Measurements from ENCODE around the gene MTSS2. TPM values are rescaled to one million over a fixed set of nuclear protein-coding genes. Genes with fewer than 3 reads are reported as not detected.

The MTSS2 gene
- total and polyA plus RNA-seq, 2 of the 8 experiments (the other 6 are each of a cell fraction or from before 2014, with no cell fraction given), result 23.3 to 36.7 TPM

DNA sequence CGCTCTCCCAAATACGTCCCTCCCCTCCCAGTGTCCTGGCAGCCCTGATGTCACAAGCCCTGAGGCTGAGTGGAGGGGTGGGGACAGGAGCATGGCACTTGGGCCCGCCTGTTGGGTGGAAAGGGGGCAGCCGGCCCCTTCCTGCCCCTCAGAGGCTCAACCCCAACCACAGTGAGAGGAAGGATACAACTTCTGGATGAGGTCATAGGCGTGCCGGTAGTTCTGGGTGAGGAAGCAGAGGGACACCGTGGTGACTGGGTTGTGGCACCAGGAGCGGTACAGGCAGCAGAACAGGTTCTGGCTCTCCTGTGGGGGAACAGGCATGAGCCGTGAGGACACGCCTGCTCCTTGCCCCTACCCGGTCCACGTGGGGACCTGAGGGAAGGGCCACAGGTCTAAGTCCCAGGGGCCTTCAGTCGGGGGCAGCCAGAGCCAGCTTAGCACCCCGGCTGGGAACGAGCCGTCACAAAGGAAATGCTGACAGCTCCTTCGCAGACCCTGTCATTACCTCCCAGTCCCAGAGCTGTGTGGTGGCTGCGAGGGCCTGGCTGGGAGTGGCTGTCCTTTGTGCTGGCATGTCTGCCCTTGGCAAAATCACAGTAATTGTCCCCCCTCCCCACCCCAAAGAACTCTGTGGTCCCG, 11.2 kb upstream of the MTSS2 start:
- Histone ChIP-seq H3K27me3 (replicated peaks in 1 of 4; ENCODE audit: control insufficient read depth in 3 of 4, extremely low read depth in 1 of 4, insufficient read depth in 3 of 4, low read length in 3 of 4) (no peaks in the 10 kb centered on the region), H3K14ac (ENCODE audit: insufficient read length) (no peak overlapping the region), H3K9me3 (ENCODE audit: insufficient read depth in 2 of 2, low read depth in 1 of 2, low read length in 1 of 2) (no peaks in the 10 kb centered on the region), H3K4me3 (ENCODE audit: extremely low read depth in 1 of 4, insufficient read depth in 2 of 4, low read depth in 3 of 4, low read length in 4 of 4) (no peak overlapping the region), H3K4me1 (replicated peaks in 1 of 4; ENCODE audit: control insufficient read depth in 3 of 4, insufficient read depth in 4 of 4, low read length in 3 of 4) (peaks cover 5 to 27% (median 22%) of the 10 kb centered on the region in 4 experiments), H3K79me1 (ENCODE audit: low read depth, low read length) (no peaks in the 10 kb centered on the region; the same call in 1 of the 2 replicates), H3K36me3 (ENCODE audit: control insufficient read depth in 2 of 4, insufficient read depth in 4 of 4, low read length in 3 of 4) (no peaks in the 10 kb centered on the region), H3K4ac (replicated peaks; ENCODE audit: insufficient read length, low read depth, low read length) (no peak overlapping the region), H4K8ac (ENCODE audit: extremely low read depth, insufficient read depth, low read length) (no peak overlapping the region; the same call in none of the 2 replicates), H3K23ac (ENCODE audit: insufficient read length) (no peak overlapping the region), H2BK5ac (ENCODE audit: low read depth, low read length) (peak overlapping the region; percentile 75; the same call in 1 of the 2 replicates), H3K56ac (replicated peaks; ENCODE audit: insufficient read length, low read depth, low read length) (no peak overlapping the region), H2BK15ac (ENCODE audit: low read length) (0 out of 2 replicates have a peak overlapping the region, but pooled peaks have one; percentile 61), H4K5ac (ENCODE audit: insufficient read length, low read depth, low read length) (no peak overlapping the region), H3K23me2 (ENCODE audit: low read depth, low read length) (no peaks in the 10 kb centered on the region), H2AK5ac (ENCODE audit: low read depth, low read length) (peak overlapping the region; percentile 16; the same call in 1 of the 2 replicates), H3K9ac (replicated peaks in 1 of 4; ENCODE audit: extremely low read depth in 1 of 4, low read depth in 3 of 4, low read length in 3 of 4) (no peak overlapping the region), H3K4me2 (ENCODE audit: insufficient read depth in 1 of 2, low read depth in 2 of 2, low read length in 2 of 2) (no peak overlapping the region), H2AFZ (ENCODE audit: low read length) (no peak overlapping the region), H2BK12ac (ENCODE audit: low read depth, low read length) (no peak overlapping the region), H3K18ac (ENCODE audit: extremely low read depth, low read length) (no peak overlapping the region), H3K79me2 (ENCODE audit: control insufficient read depth in 1 of 2, insufficient read depth in 2 of 2, low read length in 2 of 2) (no peaks in the 10 kb centered on the region), H3K27ac (ENCODE audit: low read depth, low read length) (no peak overlapping the region), H2BK20ac (ENCODE audit: low read length) (no peak overlapping the region), H4K20me1 (replicated peaks in 1 of 2; ENCODE audit: control insufficient read depth in 1 of 2, insufficient read depth in 2 of 2, low read length in 2 of 2) (no peaks in the 10 kb centered on the region), H4K91ac (replicated peaks; ENCODE audit: insufficient read length, low read length) (no peak overlapping the region), H2BK120ac (replicated peaks; ENCODE audit: low read depth, low read length) (no peak overlapping the region)
- FAIRE-seq (no peak), DNase-seq (ENCODE audit: low read depth in 1 of 2, low spot score in 2 of 2) (no peak)
- 88% methylated on average over 19 of the region's 19 CpGs; no CpG with 5 or more reads in 1 of the 2 experiments for WGBS, 2 experiments (ENCODE audit: extremely low coverage in 1 of 2, insufficient coverage in 1 of 2, insufficient read length in 1 of 2, insufficient replicate concordance in 2 of 2, low coverage in 1 of 2, low lambda C conversion rate in 2 of 2, missing lambda C conversion rate in 1 of 2)
- POLR2A ChIA-PET (ENCODE audit: partially characterized antibody), result interaction anchor here (1.1 to 2.4 kb wide), 3 partner anchors 10 to 51 kb away, joined by 3 to 13 read pairs (median 4); no protein-coding TSS in a partner anchor
- CTCF ChIA-PET (ENCODE audit: partially characterized antibody), result interaction anchor here (1.2 to 3.3 kb wide), 4 partner anchors 15 to 43 kb away, joined by 3 to 15 read pairs (median 7); no protein-coding TSS in a partner anchor
- no peak for TF ChIP-seq TEAD4 (IDR thresholded peaks at IDR 0.05; ENCODE audit: low read depth, low read length)
- no peak for TF ChIP-seq ASH2L (IDR thresholded peaks at IDR 0.05; ENCODE audit: low read length)
- no peak for TF ChIP-seq EP300 (IDR thresholded peaks at IDR 0.05; ENCODE audit: borderline replicate concordance in 1 of 2, low read depth in 2 of 2, low read length in 2 of 2)
- no peak for TF ChIP-seq CBX5 (IDR thresholded peaks at IDR 0.05; ENCODE audit: low read depth, low read length)
- TF ChIP-seq SUZ12 (IDR thresholded peaks at IDR 0.05; ENCODE audit: low read length), result no peak
- TF ChIP-seq TBP (IDR thresholded peaks at IDR 0.05; ENCODE audit: low read depth, low read length), result no peak
- no peak for TF ChIP-seq YY1 (IDR thresholded peaks at IDR 0.05; ENCODE audit: low read depth, low read length)
- TF ChIP-seq SAP30 (IDR thresholded peaks at IDR 0.05; ENCODE audit: insufficient read depth, insufficient replicate concordance, low read length), result no peak
- no peak for TF ChIP-seq EGR1 (IDR thresholded peaks at IDR 0.05; ENCODE audit: borderline replicate concordance, low read depth, low read length)
- no peak for TF ChIP-seq USF2 (IDR thresholded peaks at IDR 0.05; ENCODE audit: low read length)

All from H1 (cell line).